ENCODE measurements around the gene AMPH.

AMPH gene

GRCh38 chr7:38482521-38482920 is 148.7 kb downstream of the AMPH start:
- H3K27ac ChIP-seq, result no peak overlapping the region
- no peak for TF ChIP-seq CTCF (conservative IDR thresholded peaks at IDR 0.05)

GRCh38 chr7:38481401-38481800 is 149.8 kb downstream of the AMPH start:
- no peak overlapping the region for H3K27ac ChIP-seq
- no peak for TF ChIP-seq CTCF (conservative IDR thresholded peaks at IDR 0.05)

GRCh38 chr7:38478404-38478803 is 152.8 kb downstream of the AMPH start:
- H3K27ac ChIP-seq, result no peak overlapping the region
- TF ChIP-seq CTCF (conservative IDR thresholded peaks at IDR 0.05), result no peak

- no peak for TF ChIP-seq CTCF (conservative IDR thresholded peaks at IDR 0.05)
- H3K27ac ChIP-seq, result no peak overlapping the region
Observed at GRCh38 chr7:38477333-38477732, 153.8 kb downstream of the AMPH start.

- TF ChIP-seq CTCF (conservative IDR thresholded peaks at IDR 0.05), result no peak
- no peak overlapping the region for H3K27ac ChIP-seq
Observed at GRCh38 chr7:38476764-38477163, 154.4 kb downstream of the AMPH start.

- H3K27ac ChIP-seq, result no peak overlapping the region
- no peak for TF ChIP-seq CTCF (conservative IDR thresholded peaks at IDR 0.05)
Observed at GRCh38 chr7:38465956-38466355, 165.2 kb downstream of the AMPH start.

- TF ChIP-seq CTCF (conservative IDR thresholded peaks at IDR 0.05), result no peak
- H3K27ac ChIP-seq, result no peak overlapping the region
Observed at GRCh38 chr7:38463277-38464225, 167.6 kb downstream of the AMPH start.
